Femur (tissue), 1 donor: ENCODE results near the gene ASXL3.

Source experiments
- DNase-seq: peaks from one replicate; pipeline ENCODE4 v3.0.0-alpha.2; 2017

Gene ASXL3

DNA sequence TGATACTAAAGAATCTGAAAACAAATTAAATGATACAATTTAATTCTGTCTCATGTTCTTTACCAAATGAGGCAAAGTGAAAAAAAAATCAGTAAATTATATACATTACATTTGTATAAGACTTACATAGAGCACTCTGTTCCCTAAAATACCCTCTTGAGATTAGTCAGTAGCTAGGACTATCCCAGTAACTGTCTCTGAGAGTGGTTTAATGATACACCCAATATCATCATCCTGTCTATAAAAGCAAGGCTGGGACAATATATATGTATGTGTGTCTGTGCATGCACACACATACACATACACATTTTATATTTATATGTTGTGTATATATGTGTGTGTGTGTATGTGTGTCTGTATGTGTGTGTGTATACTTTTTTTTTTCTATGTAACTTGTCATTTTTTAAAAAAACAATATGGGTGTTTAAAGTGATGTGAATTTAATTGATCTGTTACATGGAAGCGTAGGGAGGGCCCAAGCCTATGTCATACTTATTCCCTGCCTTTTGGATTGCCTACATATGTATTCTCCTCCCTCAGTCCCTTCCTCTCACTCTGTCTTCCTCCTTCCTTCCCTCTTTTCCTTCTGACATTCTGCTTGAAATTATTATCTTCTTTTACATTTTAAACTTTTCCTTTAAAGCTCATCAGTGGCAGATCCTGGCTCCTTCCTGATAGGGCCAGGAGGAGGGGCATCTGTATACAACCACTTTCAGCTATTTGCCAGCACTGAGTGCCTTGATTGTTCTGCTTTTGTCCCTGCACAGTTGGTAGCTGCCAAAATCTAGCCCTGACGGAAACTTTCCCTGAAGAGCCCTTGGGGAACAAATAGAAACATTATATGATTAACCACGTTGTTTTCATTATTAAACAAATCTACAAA is 6.8 kb downstream of the ASXL3 start:
- DNase-seq = no peak

DNA sequence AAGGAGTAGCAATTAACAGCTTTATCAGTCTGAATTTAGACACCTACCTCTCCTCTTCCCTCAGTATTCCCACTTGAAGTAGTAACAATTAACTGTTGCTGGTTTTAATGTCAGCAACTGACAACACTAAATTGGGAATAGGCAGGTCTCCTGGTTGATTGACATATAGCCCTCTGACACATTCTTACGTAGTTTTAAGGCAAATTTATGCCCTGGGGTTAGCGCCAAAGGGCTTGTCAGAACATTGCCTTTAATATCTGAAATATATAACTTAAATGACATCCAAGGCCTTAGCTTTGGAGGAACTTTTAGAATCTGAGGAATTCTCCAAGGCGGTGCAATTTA is 7.4 kb downstream of the ASXL3 start:
- no peak for DNase-seq

DNA sequence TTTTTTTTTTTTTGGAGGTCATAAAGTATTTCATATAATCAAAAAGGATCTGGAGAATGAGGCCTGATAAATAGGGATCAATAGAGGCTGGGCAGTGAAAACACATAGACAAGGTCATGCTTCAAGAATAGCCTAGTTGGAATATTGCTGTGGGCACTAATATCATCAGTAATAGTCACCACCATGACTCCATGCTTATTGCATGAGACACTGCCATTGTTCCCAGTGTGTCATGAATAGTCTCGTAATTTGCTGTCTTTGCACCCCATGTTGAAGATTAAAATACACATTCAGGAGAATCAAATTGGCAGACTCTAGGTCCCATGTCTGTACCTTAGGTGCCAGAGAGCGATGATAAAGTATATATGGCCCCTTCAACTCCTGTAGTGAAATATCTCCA is 10.3 kb downstream of the ASXL3 start:
- DNase-seq = no peak

DNA sequence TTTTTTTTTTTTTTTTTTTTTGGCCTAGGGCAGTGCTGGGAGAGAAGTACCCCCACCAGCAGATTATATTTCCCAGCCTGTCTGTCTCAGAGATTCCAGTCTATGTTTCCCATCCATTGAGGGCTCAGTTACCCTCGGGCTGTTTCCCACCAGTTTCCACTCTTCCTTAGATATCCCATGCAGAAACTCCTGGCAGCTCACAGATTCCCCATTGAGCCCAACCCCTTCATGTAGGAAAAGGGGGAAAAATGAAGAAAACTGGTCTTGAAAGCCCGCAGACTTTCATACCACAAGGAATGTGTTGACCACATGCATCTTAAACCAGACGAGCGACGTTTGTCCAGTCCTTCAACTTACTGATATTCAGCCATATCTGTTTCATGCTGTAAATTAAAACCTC is 15.2 kb downstream of the ASXL3 start:
- no peak for DNase-seq

DNA sequence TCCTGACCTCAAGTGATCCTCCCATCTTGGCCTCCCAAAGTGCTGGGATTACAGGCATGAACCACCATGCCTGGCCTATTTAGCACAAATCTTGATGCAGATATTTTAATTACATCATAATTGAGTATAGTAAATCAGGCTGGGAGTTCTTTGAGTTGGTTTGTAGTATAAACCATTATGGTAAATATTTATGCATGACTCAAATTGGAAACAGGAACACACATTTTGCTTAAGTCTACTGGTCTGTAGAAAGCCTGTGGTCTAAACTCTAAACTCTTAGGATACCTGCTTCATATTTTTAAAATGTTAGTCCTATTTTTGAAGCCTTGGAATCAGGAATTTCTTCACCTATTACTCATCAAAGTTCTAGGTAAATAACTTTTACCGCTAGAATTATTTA is 16.8 kb downstream of the ASXL3 start:
- DNase-seq = no peak

DNA sequence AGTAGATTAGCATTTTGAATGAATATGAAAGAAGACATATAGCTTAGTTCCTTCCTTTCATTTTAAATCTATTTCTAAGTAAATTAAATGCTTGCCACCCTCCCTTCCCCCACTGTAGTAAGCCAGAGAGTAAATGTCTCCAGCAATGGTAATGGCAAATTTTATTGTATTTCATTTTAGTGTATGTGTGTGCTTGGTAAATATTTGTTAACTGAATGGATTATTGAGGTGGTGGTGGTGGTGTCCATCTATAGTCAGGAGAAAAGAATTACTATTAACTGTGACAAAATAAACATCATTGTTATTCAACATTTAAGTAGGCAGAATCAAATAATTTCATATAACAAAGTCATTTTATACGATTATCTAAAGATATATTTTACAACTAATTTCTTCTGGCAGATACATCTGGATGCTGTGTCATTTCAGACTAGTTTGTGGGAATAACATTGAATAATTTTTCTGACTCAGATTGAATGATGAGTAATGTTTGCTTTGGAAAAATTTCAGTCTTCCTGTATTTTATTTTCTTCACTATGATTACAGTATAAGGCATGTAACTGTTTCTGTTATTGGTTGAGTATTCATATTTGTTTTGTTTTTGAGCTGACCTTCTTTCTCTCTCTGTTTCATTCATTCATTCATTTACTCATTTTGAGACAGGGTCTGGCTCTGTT is 18.3 kb downstream of the ASXL3 start:
- DNase-seq = no peak

DNA sequence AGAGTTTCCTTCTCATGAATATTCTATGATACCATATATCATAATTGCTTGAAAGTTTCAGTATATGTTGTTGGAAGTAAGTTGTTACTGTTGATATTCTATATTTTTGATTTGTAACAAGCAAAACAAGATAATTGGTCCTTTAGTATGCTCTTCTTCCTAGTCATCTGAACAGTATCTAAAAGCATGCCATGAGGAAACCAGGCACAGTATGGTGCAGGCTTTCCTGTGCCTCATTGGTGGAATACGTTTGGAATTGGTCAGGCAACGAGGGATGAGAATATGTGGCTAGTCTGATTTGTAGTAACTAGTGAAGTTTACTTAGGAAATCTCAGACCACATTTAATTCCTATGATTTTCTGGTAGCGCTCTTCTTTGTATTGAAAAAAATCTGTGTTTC is 22.8 kb downstream of the ASXL3 start:
- no peak for DNase-seq

DNA sequence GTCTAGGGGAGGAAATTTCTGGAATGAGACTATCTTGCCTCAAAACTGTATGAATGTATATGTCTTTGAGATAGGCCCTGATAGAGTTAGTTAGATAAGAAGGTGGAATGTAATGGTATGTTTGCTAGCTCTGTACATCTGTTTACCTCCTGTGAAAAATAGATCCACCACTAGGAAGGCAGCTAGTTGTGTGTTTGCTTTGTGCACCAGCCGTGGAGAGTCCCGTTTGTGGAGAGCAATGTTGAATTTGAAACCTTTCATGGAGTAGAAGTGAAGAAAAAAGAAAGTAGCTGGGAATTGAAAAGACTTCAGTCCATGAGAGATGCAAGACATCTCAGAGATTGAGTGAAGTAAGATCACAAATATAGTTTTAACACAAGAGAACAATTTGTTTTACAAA is 25.4 kb downstream of the ASXL3 start:
- DNase-seq = no peak

DNA sequence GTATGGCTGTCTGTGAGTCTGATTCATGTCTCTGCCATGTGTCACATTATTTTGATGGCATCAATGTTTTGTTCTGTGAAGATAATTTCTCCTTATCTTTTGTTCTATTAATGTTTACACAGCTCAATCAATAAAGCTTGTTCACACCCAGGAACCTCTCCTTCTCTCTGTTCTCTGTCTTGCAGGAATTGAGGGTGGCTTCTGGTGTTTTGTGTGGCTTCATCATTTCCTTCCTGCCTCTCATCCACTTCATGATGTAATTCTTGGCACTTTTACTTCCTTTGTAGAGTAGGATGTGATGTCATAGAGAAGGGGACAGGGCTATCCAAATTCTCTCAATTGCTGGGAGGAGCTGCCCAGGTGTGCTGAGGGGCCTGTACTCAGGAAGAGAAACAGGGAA is 27.2 kb downstream of the ASXL3 start:
- DNase-seq = no peak

DNA sequence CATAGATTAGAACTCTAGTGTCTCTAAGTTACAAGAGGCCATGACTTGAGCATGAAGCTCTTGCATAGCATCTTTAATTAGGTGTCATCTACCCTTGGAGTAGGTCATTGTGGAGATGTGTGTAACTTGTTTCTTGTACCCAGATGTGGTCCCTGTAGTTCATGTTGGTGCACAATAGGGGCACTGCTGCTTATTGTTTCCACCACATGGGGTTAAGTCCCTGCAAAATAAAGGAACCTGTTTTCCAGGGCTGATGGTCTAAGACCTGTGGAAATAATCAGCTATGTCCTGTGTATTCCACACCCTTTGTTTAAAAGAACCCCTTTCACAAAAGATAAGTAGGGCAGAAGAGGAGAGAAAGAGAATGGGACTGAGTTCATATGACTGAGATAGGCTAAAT is 28.6 kb downstream of the ASXL3 start:
- DNase-seq = no peak

DNA sequence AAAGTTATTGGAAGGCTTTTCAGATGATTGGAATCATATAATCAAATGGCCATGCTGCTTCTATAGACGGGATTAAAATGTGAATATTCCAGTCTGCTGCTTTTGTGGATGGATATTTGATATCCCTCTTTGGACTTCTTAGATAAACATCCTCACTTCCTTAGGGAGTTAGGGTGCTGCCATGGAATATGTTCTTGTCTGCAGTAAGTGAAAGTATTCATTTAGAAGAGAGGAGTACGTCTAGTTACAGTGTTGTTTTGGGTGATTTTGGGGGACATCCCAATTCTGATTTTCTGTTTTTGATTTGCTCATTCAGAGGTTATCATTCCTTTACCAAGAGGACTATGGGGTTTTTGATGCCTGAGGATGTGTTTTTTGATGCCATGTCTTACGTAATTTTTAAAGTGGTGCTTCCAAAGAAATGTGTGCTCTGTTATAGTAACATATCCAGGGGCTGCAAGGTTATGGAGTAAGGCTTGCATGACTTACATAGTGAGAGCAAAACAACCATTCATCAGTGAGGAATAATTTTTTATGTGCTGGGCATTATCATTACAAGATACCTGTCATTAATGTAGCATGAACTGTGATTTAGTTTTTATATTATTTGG is 33.6 kb downstream of the ASXL3 start:
- no peak for DNase-seq

DNA sequence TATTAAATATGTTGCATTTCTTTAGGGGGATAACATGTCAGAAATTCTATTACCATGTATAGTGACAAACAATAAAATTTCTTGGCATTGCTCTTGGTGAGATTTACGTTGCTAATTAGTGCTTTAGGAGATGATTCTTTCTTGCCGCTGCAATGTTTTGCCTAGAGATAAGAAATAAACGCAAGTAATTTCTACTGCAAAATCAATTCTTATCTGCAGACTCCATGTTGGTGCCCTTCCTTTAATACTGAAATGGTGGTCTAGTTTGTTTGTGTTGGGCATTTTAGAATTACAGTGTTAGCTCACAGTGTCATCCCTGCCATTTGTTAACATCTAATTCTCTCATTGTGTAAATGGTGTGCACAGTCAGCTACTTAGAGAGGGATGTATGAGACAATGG is 34.6 kb downstream of the ASXL3 start:
- no peak for DNase-seq

DNA sequence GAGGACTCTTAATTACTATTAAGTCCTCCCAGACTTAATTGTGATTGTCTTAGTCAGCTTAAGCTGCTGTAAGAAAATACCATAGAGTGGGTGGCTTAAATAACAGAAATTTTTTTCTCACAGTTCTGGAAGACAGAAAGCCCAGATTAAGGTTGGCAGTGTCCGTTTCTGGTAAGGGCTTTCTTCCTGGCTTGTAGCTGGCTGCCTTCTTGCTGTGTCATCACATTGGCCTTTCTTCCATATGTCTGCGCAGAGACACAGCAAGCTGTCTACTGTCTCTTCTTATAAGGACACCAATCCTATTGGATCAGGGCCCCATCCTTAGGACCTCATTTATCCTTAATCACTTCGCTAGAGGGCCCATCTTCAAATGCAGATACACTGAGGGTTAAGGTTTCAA is 38.5 kb downstream of the ASXL3 start:
- no peak for DNase-seq

DNA sequence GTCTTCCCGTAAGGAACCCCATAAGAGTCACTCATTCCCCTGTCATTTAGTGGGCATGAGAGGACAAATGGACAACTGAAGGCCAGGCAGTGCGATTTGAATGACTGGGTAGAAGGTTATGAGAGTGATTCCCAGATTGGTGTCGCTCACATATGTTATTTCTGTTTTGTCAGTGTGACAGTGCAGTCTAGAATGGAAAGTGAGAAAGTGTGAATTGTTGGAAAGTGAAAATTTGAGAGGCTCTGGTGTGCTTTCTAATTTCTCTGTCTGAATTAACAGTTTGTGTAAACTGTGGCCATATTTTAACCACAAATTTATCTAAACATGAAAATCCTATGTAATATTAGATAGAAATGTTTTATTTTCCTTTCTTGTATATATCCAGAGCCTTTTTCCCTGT is 49.1 kb downstream of the ASXL3 start:
- DNase-seq = no peak

DNA sequence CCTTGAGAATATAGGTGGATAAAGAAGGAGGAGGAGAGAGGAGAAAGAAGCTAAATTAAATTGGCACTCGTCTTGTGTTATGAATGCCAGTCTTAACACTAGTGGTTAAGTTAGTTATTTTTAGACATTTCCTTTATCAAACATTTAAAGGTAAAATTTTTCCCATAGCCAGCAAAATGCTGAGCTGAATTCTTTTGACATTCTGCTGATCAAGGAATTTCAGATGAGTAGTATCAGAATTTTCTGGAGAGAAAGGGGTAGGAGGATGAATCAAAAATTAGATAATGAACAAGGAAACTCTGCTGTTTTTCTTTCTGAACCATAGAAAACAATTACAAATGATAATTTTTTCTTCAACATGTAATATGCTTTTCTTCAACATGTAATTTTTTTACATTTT is 52.5 kb downstream of the ASXL3 start:
- DNase-seq = no peak

DNA sequence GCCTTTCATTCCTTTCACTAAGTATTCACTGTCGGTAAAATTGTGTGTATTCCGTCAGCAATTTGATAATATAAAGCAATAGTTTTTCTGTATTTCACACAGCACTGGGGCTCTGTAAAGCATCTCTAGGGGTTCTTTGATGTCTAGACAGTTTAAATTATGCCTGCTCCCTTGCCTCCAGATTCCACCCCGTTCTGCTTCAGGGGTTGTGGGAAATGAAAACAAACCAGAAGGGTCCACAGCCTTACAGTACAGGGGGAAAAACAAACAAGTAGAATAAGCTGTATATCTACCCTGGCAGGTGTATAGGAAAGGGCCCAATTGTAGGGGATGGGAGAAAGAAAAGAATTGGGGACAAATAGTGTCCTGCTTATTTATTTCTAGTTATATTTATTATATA is 63.1 kb downstream of the ASXL3 start:
- no peak for DNase-seq

DNA sequence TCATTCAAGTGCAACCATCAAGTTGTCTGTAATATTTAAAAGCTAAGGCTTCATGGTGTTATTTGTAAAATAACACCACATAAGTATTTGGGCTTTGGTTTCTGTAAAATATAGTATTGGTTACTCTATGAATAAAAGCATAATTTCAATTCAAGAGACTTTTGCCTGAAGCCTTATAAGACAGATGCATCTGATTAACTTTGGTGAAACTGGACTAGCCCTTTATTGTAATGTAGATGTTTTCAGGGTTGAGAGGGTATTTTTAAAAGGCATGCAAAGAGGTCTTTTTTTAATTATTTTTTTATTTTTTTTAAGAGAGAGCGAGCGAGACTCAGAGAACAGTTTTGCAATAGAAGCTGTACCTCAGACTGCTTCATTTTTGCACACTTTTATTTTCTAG is 66.5 kb downstream of the ASXL3 start:
- no peak for DNase-seq

DNA sequence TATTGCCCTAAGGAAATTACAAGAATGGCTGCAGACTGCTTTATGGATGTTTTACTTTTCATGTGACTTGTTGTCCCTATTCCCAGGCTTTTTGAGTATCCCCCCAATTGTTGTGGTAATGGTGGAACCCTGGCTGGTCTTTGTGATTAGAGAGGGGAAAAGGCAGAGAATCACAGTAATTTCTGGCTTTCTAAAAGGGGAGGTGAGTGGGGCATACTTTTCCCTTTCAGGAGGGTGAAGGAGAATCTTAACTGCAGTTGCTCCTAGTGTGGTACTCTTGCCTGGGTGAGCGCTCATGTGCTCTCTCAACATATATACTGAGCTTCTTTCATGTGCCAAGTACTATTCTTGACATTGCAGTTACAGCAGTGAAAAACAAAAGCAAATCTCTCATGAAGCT is 69.3 kb downstream of the ASXL3 start:
- DNase-seq = no peak

DNA sequence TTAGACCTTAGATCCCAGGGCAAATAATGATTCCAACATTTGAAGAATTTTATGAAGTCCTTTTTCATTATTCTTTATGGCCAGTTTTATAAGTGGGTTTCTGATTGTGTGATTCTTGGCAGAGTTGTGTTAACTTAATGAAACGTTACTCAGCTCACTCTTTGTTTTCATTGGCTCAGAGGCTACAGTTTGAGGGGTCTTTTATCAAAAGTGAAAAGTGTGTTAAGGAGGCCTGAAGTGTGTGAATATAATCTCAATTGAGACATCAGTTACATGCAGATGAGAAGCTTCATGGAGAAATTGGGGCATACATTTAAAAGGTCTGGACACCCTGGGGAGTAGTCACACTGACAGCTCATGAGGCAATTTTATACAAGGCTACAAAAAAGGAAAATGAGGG is 74.6 kb downstream of the ASXL3 start:
- no peak for DNase-seq

DNA sequence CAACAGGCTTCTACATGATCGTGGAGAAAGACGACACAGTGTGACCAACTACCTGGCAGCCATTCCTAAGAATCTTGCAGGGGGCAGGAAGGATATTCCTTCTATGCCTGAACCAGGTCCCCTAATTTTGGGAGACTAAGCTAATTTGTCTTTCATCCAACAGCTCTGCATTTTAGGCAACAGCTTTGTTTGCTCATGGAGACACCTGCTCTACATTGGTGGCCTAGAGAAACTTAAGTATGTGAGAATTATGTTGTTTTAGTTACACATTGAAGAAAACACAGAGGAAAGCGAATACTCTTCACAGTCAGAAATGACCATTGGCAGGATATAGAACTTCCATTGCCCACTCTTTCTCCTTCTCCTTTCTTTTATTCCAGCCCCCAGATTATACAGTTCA is 75.2 kb downstream of the ASXL3 start:
- no peak for DNase-seq

DNA sequence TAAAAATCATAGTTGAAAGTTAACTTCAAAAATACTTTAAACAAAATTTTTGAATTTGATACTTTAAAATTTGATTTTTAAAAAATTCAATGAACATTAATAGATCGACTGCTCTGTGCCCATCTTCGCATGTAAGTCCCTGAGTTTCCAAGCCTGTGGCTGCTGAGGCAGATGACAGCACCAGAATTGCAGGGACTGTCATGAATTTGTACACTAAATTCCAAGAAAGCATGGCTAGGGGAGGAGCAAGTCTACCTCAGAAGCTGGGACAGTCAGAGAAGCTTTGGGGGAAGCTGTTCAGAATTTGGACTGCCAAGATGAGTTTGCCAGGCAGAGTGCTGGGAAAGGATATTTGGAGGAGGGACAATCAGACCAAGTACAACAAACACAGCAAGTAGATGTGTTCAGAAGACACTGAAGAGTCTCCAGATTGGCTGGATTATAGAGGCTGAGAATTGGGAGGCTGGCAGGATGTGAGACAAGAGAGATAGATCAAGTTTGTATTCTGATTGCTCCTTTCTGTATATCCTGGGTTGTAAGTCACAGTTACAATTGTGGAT is 79.0 kb downstream of the ASXL3 start:
- DNase-seq = no peak

DNA sequence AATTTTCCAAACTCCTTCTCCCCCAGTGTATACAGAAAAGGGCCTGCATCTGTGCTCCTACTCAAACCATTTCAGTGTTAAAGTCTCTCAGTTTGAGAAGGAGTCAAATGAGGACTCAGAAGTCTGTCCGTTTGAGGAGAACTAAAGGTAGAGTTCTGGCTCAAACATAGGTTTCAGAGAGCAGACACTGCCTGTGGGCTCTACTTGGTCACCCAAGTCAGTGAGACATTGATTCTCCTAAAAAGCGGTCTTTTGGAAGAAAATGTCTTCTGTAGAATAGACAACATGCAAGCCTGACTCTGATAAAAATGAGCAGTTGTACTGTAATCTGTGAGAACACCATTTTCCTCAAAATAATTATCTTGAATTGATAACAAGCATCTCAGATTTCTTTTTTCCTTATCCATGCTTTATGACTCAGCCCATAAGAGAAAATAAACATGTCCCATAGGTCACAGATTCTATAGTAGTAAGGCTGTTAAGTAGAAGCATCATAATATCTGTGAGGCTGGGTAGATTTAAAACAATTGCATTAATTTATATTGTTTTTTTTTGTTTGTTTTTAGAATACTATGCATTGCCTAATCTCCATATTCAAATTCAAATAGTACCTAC is 82.8 kb downstream of the ASXL3 start:
- DNase-seq = no peak

DNA sequence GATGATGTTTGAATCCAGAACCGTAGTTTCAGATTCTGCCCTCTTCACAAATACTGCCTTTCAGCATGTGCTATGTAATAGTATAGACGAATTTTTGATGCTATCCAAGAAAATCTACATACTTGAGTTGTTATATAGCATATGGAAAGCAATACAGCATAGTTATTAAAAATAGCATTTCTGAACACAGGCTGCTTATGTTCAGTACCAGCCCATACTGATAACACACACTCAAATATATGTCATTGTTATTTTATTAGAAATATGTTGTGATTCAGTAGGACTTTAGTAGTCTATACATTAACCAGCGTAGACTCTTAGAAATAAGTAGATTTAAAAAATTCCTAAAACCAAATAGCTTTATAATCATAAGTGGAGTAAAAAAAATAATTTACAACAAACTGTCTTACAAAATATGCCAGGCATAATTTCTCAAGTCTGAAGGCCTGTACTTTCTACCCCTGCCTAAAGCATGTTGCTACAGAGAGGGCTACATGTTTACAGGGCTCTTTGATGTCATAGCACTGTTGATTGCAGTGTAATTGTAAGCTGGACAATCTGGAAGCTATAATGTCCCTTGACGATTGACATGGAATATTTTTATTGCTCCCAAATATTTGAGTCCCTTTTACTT is 86.3 kb downstream of the ASXL3 start:
- DNase-seq = no peak
